ENCODE results near the gene ZCCHC14. TPM values are rescaled to one million over a fixed set of nuclear protein-coding genes. Genes with fewer than 3 reads are reported as not detected.
A peak's percentile ranks its signal among the peaks of the same experiment; 100 is the strongest.

The ZCCHC14 gene
- total and polyA plus RNA-seq, 2 of the 13 experiments (the other 11 are each of a cell fraction or from before 2014, with no cell fraction given) = 12.4 to 12.5 TPM

DNA sequence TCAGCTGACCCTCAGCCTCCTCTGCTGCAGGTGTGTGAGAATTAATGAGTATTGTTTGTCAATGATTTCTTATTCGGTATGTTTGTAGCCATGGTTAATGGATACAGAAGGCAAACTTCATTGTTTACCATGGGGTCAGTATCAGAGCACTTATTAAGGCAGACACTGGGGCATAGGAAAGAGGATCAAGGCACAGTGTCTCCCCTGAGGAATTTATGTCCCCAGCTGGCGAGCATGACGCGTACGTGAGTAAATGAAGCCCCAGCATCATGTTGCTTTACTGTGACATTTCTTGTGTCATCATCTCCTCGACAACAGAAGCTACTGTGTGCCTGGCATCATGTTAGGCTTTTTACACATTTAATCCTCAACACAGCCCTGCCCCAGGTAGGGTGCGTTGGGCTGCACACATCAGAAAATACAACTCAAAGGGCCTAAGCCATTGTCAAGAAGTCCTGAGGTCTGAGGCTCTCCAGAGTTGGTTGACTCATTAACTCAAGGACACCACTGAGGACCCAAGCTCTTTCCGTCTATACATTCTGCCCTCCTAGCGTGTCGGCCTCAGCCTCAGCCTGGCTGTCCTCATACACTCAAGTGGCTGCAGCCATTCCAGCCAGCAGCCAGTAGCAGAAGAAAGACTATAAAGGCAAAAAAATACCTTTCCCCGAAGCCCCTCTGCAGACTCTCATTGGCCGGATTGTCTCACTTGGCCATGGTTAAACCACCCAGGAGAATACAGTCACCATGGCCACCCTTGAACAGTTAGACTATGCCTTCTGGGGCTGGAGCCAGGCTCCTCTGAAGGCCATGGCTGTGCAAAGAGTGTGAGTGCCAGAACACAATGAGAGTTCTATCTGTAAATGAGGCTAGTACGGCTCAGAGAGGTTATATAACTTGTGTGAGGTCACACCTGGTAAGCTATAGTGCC lies 13.9 kb upstream of the ZCCHC14 start (continued):
- TF ChIP-seq, protein P1, sequence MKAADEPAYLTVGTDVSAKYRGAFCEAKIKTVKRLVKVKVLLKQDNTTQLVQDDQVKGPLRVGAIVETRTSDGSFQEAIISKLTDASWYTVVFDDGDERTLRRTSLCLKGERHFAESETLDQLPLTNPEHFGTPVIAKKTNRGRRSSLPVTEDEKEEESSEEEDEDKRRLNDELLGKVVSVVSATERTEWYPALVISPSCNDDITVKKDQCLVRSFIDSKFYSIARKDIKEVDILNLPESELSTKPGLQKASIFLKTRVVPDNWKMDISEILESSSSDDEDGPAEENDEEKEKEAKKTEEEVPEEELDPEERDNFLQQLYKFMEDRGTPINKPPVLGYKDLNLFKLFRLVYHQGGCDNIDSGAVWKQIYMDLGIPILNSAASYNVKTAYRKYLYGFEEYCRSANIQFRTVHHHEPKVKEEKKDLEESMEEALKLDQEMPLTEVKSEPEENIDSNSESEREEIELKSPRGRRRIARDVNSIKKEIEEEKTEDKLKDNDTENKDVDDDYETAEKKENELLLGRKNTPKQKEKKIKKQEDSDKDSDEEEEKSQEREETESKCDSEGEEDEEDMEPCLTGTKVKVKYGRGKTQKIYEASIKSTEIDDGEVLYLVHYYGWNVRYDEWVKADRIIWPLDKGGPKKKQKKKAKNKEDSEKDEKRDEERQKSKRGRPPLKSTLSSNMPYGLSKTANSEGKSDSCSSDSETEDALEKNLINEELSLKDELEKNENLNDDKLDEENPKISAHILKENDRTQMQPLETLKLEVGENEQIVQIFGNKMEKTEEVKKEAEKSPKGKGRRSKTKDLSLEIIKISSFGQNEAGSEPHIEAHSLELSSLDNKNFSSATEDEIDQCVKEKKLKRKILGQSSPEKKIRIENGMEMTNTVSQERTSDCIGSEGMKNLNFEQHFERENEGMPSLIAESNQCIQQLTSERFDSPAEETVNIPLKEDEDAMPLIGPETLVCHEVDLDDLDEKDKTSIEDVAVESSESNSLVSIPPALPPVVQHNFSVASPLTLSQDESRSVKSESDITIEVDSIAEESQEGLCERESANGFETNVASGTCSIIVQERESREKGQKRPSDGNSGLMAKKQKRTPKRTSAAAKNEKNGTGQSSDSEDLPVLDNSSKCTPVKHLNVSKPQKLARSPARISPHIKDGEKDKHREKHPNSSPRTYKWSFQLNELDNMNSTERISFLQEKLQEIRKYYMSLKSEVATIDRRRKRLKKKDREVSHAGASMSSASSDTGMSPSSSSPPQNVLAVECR (CRISPR knock-in tag; IDR thresholded peaks at IDR 0.05; ENCODE audit: borderline replicate concordance) = peak; percentile 29; the same call in 1 of the 2 replicates
- TF ChIP-seq ZNF660 (CRISPR knock-in tag; IDR thresholded peaks at IDR 0.05; ENCODE audit: borderline replicate concordance, low read depth) (no peak), ZNF598 (CRISPR knock-in tag; IDR thresholded peaks at IDR 0.05; ENCODE audit: borderline replicate concordance) (peak; percentile 73; the same call in 1 of the 2 replicates), ZNF33B (CRISPR knock-in tag; IDR thresholded peaks at IDR 0.05) (0 out of 2 replicates have a peak, but pooled peaks have one; percentile 30), ZNF484 (CRISPR knock-in tag; IDR thresholded peaks at IDR 0.05; ENCODE audit: borderline replicate concordance, low read depth) (no peak), ZNF274 (CRISPR knock-in tag; IDR thresholded peaks at IDR 0.05) (peak; percentile 62; the same call in 1 of the 2 replicates), KAT7 (CRISPR knock-in tag; IDR thresholded peaks at IDR 0.05; ENCODE audit: borderline replicate concordance) (no peak), MEIS2 (CRISPR knock-in tag; IDR thresholded peaks at IDR 0.05) (no peak), ZNF780A (CRISPR knock-in tag; IDR thresholded peaks at IDR 0.05) (no peak), NONO (IDR thresholded peaks at IDR 0.05) (no peak), NONO (CRISPR knock-in tag; conservative IDR thresholded peaks at IDR 0.05) (0 out of 2 replicates have a peak, but pooled peaks have one; percentile 31), ZSCAN20 (CRISPR knock-in tag; IDR thresholded peaks at IDR 0.05; ENCODE audit: borderline replicate concordance) (0 out of 2 replicates have a peak, but pooled peaks have one; percentile 65), NR2F2 (IDR thresholded peaks at IDR 0.05; ENCODE audit: borderline replicate concordance, low read depth) (peak; percentile 51; the same call in 1 of the 2 replicates), TEAD2 (CRISPR knock-in tag; IDR thresholded peaks at IDR 0.05) (no peak), ZNF7 (CRISPR knock-in tag; IDR thresholded peaks at IDR 0.05) (peak; percentile 52; the same call in 1 of the 2 replicates), ZNF34 (CRISPR knock-in tag; IDR thresholded peaks at IDR 0.05; ENCODE audit: borderline replicate concordance) (0 out of 2 replicates have a peak, but pooled peaks have one; percentile 18)
- TF ChIP-seq, protein P2, sequence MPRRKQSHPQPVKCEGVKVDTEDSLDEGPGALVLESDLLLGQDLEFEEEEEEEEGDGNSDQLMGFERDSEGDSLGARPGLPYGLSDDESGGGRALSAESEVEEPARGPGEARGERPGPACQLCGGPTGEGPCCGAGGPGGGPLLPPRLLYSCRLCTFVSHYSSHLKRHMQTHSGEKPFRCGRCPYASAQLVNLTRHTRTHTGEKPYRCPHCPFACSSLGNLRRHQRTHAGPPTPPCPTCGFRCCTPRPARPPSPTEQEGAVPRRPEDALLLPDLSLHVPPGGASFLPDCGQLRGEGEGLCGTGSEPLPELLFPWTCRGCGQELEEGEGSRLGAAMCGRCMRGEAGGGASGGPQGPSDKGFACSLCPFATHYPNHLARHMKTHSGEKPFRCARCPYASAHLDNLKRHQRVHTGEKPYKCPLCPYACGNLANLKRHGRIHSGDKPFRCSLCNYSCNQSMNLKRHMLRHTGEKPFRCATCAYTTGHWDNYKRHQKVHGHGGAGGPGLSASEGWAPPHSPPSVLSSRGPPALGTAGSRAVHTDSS (CRISPR knock-in tag; conservative IDR thresholded peaks at IDR 0.05) = no peak

Data from HepG2 (cell line).